Suppressor macrophage treated with lipopolysaccharide for 1 hour (primary cell): ENCODE results near the gene ELMO3.

Experiments
- DNase-seq, 3 donors: peaks; one replicate each; pipeline ENCODE4 v3.0.0-alpha.2; 2020 to 2022

The ELMO3 gene

DNA sequence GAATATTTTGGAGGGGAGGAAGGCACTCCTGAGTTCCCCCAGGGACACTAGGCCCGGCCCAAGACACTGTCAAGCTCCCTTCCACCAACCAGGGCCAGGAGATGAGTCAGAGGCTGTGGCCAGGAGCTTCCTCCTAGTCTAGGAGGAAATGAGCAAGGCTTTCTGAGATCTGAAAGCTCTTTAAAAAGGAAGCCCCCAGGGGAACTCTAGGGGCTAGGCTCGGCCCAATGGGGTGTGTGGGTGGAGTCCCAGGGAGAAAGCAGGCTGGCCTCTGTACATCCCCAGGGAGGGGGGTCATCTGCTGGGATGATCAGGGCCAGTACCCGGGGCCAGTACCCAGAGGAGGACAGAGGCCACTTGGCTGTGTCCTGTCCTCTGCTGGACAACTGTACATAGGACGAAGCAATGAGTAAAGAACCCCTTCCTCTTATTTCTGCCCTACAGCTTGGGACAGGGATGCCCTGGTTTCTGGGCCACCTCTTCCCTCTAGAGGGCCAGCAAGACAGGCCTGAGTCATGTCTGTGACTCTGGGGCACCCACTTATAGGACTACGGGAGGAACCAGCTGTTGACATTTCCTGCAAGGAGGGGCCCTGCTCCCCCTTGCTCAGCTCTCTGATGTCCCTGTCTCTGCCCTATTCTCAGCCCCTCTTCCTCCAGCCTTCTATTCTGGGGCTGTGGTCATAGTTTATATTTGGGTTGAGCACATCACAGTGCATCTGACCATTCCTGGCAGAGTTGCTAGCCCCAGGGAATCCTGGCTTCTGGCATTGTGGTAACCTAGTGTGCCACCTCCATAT, 45.7 kb downstream of the ELMO3 start:
- DNase-seq, result peak; percentile 97 to 100 (median 98)

DNA sequence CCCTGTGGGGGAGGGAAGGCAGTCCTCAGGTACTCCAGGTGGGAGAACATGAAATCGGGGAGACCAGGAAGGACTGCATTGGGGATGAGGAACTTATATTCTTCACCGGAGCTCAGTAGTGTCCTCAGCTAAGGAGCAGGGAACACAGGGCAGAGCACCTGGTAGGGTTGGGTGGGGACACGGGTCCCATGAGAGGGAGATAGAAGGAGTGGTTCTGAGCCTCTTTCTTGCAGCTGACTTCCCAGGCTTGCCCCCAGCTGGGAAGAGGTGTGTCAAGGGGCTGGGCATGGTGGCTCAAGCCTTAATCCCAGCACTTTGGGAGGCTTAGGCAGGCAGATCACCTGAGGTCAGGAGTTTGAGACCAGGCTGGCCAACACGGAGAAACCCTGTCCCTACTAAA, 46.3 kb downstream of the ELMO3 start:
- no peak for DNase-seq

DNA sequence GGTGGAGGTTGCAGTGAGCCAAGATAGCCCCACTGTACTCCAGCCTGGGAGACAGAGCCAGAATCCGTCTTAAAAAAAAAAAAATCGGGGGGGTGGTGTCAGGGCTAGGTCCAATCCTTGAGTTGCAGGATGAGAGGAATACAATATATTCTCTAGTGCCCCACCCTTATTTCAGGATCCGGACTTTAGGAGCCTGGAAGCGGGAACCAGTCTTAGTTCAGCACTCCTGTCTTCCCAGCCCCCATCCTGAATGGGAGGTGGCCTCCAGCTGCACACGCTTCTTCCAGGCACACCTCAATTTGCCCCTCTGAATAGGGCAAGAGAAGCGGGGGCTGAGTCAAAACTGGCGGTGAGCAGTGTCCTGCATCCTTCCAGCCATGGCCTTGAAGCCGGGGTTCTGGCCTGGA, 46.7 kb downstream of the ELMO3 start:
- no peak for DNase-seq

DNA sequence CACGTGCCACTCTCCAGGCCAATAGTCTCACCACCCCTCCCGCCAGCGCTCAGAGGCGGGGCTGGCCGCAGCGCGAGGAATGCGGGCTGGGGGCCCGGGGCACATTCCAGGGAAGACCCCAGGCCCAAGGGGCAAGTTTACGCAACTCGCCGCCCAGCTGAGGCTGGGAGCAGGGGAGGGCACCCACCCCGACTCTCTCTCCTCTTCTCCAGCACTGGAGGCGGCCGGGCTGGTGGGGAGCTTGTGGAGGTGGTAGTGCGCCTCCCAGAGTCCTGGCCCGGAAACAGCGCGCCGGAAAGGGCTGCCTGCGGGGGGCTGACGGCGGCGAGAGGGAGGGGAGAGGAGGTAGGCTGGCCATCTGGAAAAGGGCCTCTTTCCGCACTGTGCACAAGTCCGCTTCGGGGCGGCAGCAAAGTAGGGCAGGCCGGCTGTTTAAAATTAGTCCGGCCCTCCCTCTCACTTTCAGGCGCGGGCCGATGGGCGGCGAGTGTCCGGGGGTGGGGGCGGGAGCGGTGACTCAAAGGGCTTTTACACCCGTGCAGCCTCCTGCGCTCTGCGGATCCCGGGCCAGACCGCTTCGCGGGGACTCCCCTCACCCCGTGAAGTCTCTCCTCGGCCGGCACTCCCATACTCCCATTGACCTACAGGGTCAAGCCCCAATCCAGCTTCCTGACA, 47.3 kb downstream of the ELMO3 start:
- DNase-seq, result peak; percentile 91 to 96 (median 94)

DNA sequence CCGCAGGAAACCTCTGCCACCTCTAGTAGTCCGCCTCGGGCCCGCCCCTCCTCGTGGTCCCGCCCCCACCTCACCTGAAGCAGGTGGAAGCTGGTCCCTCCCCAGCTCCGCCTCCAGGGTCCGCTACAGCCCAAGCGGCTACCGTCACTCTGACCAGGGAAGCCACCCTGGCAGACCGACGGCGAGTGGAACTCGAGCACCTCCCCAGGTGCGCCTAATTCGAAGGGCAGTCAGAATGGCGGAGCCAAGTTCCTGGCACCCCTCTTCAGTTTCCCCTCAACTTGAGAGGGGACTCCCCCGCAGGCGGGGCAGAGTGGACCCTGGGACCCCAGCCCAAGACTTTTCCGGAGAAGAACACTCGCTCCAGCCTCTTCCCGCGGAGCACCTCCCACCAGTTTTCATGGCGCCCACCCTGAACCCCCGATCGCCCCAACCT, 47.8 kb downstream of the ELMO3 start:
- no peak for DNase-seq

DNA sequence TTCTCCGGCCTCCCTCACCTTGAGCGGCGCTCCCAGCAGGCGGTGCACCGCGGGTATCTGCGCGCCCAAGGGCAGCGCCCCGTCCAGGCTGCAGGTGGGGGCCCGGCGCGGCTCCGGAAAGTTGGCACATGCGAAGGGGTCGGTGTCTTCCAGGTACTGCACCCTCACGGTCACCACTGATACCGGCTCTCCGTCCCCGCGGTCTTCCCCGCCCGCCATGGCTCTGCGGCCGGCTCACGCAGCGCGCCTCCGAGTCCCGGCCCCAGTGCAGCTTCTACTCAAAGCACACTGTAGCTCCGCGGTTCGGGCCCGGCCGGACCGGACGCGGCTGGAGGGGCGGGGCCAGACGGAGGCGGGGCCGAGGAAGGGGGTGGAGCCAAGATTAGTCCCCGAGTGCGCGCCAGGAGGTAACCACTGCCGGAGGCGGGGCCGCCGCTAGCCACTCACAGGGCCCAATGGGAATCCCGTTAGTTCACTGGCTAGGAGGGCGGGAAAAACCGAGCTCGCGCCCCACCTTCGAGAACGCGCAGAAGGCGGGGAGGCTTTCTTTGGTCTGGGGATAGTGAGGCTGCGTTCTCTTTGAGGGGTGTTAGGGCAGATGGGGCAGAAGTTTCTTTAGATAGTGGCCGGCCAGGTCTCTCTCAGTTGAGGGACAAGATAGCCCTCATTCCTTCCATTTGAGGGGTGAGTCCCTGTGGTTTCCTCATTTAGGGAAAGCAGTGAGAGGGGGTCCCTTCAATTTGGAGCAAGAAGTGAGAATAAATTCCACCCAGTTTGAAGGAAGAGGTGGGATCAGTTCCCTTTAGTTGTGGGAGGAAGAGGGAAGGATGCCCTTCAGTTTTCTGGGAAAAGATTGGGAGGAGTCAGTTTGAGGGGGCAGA, 48.5 kb downstream of the ELMO3 start, which contains the start of gene FHOD1:
FHOD1 (minus strand) TSS at position 290 of the 881 bp plus-strand sequence; CDS start at position 219, 71 bp downstream.
- DNase-seq, result peak; percentile 97 to 98 (median 98)

DNA sequence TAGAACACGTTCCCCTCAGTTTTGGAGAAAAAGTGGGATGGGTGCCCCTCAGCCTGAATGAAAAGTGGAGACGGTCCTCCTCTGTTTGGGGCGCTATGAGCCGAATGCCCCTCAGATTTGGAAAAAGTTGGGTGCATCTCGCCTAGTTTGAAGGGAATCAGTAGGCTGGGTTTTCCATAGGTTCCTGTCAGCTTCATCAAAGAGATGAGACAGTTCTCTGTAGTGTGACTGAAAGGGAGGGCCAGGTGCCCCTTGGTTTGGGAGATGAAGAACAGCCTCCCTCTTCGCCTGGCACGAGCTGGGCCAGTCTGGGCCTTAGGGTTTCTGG, 49.1 kb downstream of the ELMO3 start:
- DNase-seq, result no peak

DNA sequence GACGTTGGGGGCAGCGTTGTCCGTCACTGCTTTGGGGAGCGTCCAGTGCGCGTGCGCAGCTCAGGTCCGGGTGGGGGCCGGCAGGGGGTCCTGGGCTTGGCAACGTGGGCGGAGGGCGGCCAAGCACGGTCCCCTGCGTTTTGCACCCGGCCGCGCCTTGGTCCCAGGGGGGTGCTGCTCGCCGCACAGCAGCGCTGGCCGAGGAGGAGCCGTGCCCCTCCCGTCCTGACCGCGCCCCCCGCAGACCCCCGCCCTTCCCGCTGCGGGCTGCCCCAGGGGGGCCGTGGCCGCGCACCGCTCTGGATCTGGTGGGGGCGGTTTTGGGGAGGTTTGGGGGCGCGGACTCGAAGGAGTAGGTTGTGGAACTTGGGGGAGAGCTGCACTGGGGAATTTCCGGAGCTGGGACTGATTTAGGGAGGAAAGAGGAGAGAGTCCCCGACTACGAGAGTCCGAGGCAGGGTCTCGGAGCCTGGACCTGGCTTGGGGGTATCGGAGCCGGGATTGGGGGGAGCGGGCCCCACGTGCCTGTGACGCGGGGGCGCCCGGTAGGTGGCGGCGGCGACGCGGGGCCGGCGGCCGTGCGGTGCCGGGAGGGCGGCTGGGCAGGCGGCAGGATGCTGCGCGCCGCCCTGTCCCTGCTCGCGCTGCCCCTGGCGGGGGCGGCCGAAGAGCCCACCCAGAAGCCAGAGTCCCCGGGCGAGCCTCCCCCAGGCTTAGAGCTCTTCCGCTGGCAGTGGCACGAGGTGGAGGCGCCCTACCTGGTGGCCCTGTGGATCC, 49.7 kb downstream of the ELMO3 start, which contains the start of gene SLC9A5:
SLC9A5 (plus strand) TSS at position 579 of the 777 bp plus-strand sequence; CDS start at position 615, 36 bp downstream.
- peak in 1 of 3 donors; percentile 45 for DNase-seq

DNA sequence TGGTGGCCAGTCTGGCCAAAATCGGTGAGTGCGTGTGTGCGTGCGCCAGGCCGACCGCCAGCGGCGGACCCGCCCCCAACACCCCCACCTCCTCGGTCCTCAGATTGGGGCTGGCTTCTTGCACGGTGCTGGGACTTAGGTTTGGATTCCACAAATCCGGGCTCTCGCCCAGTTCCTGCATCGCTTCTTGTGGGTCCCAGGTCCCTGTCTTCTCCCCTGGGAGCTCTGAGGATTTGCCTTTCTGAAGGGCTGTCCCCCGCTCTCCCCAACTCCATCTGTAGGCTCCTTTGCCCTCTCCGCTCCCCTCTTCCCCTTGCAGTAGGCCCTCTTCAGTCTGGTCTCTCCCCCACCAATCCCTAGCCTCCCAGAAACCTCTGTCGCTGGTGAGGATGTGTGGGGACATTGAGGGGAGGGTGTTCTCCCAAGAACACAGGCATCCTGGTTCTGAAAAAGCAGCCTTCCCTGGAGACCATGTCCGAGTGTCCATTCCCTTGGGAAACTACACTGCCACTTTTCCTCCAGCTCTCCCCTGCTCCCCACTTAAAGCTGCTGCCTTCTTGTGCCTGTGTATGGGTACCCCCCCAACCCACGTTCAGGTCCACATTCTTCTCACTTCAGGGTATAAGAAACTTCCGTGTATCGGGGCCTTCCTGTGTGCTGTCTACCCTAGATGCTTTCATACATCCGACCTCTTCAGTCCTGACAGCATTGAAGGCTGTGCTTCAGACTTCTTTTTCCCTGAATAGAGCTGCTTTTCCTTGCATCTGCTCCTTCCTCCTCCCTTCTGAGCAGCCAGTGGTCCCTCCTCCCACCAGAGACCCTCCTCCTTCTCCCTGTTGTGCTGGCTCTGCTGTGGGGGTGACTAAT, 50.5 kb downstream of the ELMO3 start:
- DNase-seq, result no peak

DNA sequence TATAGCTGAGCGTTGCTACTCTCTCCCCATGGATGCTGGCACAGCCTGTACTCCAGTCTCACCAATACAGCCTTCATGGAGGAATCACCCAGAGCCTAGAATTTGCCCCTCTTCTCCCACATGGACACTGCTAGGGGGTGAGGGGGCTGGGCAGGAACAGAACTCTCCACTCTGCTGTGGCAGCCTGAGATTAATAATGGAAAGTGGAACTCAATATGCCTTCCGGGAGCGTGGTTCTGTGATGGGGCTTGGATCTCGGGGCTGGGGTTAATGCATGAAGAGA, 51.1 kb downstream of the ELMO3 start:
- no peak for DNase-seq

DNA sequence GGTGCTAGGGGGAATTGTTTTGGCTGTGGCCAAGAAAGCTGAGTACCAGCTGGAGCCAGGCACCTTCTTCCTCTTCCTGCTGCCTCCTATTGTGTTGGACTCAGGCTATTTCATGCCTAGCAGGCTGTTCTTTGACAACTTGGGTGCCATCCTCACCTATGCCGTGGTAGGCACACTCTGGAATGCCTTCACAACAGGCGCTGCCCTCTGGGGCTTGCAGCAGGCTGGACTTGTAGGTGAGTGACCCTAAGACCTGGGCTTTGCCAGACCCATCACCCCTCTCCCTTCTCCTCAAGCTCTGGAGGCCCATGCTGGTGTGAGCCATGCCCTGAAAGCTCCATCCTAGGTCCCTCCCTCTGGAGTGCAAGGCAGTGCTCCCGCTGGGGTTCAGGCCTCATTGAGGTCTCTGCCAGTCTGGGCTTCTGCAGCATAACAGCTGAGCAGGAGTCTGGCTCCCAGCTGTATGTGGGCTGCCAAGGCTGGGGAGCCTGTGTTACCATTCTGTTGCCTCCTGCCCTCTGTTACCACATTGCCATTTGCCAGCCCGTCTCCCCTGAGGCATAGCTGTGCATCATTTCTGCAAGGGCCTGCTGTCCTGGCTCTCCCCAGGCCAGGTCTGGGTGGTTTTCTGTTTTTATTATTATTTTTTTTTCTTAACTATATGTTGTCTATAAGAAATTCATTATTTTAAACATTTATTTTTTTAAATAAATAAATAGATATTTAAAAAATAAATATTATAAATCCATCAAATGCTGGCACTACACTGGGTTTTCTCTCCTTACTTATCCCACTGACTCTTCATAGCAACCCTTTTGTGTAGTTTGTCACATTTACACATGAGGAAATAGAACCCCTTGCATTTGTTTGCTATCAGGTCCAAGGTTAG, 53.9 kb downstream of the ELMO3 start:
- DNase-seq, result no peak
